Measurements from ENCODE around the gene NSL1.

DNA sequence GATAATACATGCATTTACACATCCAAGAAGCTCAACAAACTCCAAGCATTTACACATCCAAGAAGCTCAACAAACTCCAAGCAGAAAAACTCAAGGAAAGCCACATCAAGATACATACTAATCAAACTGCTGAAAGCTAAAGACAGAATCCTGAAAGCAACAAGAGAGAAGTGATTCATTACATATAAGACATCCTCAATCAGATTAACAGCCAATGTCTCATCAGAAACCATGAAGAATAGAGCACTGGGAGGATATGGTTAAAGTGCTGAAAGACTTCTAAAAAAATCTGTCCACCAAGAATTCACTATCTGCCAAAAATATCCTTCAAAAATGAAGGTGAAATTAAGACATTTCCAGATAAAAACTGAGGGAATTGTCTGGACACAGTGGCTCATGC is 46.3 kb downstream of the NSL1 start:
- no peak for TF ChIP-seq CTCF (IDR thresholded peaks at IDR 0.05)
- TF ChIP-seq POLR2A (IDR thresholded peaks at IDR 0.05): no peak
- no peak for TF ChIP-seq EP300 (IDR thresholded peaks at IDR 0.05)

All from suprapubic skin (tissue), 3 donors.